GM19467 (cell line): ENCODE results near the gene PRM1.

Experiments
- ATAC-seq: cut with Tn5 transposase; IDR thresholded peaks from one replicate; pipeline ENCODE4 v1.9.1; 2021; ENCODE audit warnings: mild to moderate bottlenecking, moderate library complexity; ENCODE audit not compliant: unreplicated experiment

PRM1 gene

DNA sequence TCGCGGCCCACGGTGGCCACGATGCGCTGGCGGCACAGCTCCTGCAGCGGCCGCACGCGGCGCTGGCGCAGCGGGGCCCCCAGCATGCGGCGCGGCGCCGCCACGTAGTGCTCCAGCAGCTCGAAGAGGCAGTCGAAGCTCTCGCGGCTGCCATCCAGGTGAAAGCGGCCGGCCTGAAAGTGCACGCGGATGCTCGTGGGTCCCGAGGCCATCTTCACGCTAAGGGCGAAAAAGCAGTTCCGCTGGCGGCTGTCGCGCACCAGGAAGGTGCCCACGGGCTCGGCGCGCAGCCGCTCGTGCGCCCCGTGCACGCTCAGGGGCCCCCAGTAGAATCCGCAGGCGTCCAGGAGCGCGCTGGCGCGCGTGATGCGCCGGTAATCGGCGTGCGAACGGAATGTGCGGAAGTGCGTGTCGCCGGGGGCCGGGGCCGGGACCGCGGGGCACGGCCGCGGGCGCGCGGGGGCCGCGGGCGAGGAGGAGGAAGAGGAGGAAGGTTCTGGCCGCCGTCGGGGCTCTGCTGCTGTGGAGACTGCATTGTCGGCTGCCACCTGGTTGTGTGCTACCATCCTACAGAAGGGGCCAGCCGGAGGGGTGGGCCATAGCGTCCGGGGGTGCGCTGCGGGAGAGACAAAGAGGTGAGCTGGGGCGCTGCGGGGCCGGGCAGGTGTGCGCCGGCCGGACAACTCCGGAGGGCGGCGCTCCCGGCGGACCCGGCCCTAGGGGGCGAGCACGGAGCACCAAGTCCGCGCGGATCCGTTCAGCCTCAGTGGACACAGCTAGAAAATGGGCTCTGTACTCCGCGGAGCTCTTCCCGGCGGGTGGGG lies 26.0 kb downstream of the PRM1 start:
- ATAC-seq: no peak

DNA sequence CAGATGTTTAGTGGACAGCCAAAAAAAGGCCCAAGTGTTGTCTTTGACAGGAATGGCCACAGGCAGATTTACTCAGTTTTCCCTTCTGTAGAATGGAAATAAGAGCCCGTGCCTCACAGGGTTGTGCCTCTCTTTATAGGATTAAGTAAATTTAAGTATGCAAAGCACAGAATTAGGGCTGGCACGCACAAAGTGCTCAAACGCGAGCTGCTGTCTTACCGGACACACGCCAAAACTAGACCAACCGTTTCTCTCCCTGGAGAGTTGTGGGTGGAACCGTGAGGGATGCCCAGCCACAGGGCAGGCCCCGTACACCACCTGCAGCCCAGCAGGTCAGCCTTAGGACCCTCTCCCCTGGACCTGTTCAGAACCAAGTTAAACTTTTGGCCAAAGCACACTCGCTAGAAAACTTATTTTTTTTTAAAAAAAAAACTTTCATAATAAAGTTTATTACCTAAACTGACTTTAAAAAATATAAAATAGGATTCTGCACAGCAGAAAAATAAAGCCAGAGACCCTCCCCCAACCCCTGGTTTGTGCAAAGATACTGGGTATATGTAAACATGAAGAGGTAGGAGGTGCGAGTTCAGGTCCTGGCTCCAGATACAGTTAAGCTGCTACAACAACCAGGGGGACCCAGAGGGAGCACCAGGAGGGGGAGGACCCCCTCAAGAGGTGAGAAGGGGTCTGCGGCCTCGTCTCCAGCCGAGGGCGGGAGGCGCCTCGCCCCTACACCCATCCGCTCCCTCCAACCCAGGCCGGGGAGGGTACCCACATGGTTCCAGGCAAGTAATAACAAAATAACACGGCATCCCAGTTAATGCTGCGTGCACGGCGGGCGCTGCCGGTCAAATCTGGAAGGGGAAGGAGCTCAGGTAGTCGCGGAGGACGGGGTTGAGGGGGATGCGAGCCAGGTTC lies 26.9 kb downstream of the PRM1 start:
- no peak for ATAC-seq

DNA sequence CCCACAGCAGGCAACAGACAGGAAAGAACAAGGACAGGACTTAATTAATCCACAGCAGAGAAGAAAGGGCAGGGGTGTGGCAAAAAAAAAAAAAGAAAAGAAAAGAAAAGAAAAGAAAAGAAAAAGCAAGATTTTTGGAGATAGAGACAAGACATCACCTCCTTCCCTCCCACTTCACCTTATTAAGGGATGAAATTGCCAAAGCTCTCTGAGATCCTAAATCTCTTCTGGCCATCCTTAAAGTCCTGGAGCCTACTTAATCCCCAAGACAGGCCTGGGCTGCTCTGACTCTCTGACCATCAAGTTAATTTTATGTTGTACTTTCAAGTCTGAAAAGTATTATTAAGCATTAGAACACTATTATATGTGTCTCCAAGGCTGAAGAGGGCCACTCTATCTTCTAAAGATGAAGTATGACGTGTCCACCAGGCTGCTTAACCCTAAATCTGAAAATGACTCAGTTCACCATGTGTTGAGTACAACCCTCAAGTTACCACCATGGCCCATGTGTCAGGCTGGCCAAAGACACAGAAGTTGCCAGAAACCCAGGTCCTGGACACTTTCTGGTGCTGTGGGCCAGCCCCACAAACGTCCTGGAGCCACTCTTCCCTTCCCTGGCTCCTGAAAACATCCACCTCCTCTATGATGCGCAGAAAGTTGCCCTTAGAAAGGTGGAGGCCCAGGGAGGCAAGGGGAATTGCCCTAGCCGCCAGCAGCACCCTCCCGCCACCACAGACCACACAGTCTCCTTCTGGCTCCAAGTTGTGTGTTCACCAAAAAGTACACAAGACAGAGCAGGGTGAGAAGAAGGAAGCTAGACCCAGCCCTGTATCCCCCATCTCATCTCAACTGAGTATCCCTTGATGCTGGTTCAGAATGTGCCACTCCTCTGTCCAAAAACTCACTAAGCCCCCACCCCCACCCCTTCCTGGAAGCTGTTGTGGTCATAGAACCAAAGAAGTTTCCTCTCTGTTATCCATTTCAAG lies 27.8 kb downstream of the PRM1 start:
- ATAC-seq: no peak

DNA sequence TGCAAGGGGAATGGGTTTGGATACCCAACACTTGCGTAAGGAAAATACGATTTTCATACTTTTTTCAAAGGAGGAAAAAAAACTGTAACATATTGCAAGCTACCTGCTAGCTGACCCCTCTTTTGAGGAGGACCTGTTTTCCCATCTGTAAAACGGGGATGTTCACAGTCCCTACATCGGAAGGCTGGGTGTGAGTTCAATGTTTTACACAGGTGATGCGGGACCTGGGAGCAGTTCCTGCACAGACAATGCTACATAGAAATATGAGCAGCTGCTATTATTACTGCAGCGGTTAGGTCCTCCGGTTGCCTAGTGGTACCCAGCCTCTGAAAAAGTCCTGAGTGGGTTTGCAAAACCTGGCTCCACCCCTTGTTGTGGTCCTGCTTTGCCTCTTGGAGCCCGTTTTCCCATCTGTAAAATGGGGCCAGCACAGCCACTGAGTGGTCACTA lies 28.6 kb downstream of the PRM1 start:
- no peak for ATAC-seq

DNA sequence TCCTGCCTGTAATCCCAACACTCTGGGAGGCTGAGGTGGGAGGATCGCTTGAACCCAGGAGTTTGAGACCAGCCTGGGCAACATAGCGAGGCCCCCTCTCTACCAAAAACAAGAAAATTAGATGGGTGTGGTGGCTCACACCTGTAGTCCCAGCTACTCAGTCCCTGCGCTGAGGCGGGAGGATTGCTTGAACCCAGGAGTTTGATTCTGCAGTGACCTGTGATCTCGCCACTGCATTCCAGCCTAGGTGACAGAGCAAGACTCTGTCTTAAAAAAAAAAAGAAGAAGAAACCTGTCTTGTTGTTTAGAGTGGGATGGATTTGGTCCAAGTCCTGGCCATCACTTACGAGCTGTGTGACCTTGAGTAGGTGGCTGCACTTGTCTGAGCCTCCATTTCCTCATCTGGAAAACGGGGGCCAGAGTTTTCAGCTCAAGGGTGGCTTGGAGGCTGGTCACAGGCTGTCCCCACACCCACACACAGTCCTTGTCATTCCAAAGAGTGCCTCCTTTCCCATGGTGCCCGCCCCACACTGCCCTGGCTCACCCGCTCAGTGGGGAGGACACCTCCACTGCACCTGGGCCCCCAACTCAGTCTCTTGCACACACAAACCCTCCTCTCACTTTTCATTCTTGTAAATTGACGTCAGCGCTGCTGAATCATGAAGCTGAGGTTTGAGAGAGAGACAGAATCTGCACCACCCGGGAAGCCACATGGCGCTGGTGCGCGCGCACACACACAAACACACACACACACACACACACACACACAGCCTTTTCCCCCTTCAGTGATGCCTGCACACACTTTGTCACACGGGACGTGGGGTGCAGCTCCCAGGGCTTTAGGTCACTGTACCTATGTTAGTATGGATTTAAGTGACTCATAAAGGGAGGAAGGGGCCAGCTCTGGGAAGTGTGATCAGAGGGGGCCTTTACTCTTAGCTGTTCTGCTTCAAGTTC lies 29.3 kb downstream of the PRM1 start:
- ATAC-seq: no peak

DNA sequence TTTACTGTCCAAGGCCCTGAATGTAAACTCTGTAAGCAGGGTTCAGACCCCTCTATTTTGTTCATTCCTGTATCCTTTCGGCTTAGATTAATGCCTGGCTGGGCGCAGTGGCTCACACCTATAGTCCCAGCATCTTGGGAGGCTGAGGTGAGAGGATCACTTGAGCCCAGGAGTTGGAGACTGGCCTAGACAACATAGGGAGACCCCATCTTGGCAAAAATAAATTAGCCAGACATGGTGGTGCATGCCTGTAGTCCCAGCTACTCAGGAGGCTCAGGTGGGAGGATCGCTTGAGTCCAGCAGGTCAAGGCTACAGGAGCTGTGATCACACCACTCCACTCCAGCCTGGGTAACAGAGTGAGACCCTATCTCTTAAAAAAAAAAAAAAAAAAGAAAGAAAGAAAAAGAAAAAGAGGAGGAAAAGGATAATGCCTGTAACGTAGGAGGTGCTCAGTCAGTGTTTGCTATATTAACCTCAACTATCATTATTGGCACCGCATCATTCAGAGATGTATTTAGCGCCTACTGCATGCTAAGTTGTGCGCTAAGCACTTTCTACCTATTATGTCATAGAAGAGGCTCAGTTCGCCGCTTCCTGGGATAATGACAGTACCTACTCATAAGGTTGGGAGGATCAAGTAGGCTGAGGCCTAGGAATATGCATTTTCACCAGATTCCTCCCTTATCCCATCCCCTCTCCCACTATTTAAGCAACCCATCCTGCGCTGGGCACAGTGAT lies 30.2 kb downstream of the PRM1 start:
- ATAC-seq: no peak

DNA sequence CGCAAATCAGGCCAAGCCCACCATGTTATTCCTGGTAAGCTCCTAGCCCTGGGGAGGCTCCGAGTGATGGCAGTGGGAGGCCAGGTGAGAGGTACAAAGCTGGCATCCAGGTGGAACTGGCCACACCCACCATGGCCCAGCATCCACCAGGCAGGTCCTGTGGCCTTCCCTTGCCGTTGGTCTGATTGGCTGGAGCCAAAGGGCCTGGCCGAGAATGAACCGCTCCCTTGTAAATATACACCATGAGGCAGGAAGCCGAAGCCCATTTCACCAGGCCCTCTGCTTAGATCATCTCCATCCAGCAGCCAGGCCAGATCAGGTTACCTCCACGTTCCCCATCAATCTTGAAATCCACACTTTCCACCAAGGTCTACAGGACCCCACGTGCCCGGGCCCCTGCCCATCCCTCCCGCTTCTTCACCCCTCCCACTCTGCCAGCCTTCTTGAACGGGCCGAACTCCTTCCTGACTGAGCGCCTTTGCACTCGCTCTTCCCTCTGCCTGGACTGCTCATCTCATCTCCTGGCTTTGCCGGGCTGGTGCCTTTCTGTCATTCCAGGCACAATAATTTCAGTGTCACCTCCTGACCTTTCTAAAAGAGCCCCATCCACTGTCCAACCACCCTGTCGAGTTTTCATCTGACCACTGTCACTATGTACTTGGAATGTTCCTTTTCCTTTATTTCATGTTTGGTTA lies 30.9 kb downstream of the PRM1 start:
- ATAC-seq: no peak

DNA sequence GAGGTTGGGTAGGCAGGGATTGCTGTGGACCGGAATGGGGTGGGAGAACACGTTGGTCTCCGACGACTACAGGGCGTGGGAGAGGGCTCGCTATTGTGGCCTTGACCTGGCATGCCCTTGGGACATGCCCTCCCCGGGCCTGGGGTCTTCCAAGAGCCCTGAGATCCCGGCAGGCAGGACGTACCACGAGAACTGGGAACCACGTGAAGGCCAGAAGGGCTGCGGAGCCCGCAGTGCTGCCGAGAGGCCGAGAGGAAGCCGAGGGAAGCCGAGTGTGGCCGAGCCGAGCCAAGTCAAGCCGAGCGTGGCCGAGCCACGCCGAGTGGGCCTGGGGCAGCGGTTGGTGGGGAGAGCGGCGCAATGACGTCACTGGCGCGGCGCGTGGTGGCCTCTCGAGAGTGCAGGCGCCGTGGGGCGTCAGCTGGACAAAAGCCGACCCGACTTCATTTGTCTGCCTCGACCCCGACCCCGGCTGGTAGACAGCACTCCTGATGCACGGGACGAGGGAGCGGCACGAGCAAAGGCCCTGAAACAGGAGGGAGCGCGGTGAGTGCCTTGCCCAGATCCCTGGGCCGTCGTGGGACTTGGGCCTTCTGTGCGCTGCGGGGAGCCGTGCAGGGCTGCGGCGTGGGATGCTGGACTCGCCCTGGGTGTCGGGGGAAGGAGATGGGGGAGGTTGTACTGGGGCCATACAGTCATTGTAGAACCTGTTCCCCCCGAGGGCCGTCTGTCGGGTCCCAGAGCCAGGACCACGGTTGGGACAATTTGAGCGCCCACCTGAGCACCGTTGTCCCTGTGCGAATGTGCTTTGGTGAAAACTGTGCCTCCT lies 31.7 kb downstream of the PRM1 start:
- ATAC-seq: no peak

DNA sequence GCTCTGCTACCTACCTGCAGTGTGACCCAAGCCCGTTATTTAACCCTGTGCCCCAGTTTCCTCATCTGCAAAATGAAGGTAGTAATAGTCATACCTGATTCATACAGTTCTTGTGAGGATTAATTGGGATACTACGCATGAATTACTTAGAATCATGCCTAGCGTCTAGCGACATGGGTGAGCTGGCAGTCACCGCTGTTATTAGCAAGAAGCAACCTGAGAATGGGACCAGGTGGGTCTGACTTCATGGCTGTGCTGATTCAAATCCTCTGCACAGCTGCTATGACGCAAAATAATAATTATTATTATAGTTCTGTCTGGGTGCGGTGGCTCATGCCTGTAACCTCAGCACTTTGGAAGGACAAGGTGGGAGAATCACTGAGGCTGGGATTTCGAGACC lies 33.0 kb downstream of the PRM1 start:
- ATAC-seq: no peak

DNA sequence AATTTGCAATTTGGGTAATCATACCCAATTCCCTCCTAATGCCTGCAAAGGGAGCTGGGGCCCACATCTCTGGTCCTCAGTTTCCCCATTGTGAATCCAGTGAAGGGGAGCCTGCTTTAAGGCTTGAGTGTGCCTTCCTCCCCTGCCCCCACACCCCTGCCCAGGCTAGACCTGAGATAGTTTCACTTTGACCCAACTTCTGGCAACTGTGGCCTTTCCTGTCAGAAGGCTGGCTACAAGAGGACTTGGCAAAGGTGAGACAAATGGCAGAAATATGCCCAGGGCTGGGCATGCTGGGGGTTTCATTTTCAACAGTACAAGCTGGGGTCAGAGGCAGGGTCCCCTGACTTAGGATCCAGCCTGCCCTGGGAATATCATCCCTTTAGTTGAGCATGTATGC lies 35.1 kb downstream of the PRM1 start:
- no peak for ATAC-seq

DNA sequence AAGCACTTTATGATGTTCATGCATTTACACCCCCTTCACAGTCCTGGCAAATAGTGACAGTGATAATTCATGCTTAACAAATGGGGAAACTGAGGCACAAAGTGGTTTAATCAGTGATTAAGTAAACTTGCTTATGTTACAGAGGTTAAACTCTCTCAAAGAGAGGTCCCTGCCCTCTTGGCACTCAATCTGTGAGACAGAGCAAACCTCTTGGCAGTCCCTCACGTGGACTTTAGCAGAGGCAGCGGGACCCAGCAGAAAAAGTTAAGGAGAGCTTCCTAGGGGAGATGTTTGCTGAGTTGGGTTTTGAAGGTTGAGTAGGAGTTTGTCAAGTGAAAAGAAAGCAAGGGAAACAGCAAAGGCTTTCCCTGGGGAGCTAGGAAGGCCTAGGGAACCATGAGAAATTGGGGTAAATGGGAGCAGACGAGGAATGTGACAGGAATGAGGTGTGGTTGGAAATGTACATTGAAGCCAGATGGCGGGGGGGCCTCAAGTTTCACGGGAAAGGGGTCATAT lies 35.9 kb downstream of the PRM1 start:
- no peak for ATAC-seq

DNA sequence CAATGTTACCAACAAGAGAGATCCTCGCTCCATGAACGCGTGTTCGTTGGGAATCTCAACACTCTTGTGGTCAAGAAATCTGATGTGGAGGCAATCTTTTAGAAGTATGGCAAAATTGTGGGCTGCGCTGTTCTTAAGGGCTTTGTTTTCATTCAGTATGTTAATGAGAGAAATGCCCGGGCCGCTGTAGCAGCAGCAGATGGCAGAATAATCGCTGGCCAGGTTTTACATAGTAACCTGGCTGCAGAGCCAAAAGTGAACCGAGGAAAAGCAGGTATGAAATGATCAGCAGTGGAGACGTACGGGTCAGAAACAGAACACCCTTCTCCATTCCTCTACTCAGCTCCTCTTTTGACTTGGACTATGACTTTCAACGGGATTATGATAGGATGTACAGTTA lies 38.5 kb downstream of the PRM1 start:
- no peak for ATAC-seq

DNA sequence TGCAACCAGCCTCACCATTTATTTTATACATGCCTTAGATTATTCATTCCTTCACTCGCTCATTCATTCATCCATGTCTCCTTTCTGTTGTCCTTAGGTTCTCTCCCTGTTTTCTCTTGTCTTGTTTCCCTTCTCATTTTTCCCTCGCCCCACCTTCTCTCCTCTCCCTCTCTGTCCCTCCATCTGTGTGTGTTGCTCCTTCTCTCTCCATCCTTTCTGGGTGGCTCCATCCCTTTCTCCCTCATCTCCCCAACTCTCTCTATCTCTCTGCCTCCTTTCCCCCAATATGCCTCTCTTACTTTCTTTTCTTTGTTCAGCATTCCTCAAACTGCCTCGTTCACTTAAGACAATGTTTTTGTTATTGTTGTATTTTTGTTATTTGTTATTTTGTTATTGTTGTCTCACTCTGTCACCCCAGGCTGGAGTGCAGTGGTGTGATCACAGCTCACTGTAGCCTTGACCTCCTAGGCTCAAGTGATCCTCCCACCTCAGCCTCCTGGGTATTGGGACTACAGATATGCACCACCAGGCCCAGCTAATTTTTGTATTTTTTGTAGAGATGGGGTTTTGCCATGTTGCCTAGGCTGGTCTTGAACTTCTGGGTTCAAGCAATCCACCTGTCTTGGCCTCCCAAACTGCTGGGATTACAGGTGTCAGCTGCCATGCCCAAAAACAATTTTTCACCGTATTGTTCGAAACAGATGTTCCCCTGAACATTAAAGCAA lies 39.5 kb downstream of the PRM1 start:
- ATAC-seq: no peak

DNA sequence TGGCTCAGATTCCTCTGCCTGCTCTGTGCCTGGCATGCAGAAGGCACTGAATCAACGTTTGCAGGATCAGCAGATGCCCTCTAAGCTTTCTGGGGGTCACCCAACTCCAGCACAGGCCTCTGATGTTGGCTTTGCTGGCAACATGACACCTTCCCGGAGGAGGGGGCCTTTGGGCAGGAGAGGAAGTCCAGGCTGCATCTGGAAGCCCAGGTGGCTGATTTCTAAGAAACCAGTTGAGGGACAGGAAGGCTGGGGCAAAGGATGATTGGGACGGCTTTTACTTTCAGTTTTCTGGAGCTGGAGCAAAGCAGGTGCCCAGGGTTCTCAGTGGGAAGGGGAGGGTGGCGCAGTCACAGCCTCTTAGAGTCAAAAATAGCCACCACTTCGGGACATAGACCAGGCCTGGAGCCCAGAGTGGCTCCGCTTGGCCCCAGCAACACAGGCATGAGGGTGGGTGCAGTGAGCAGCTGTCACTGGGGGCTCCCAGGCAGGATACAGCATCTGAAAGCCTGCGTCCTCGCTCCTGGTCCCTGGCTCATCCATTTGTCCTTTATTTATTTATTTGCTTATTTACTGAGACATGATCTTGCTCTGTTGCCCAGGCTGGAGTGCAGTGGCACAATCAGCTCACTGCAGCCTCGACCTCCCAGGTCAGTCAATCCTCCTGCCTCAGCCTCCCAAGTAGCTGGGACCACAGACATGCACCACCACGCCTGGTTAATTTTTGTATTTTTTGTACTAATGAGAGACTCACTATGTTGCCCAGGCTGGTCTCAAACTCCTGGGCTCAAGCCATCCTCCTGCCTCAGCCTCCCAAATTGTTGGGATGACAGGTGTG lies 40.3 kb downstream of the PRM1 start:
- no peak for ATAC-seq
